HL-60 (cell line): ENCODE data around the gene TMEM132A.
A peak's percentile ranks its signal among the peaks of the same experiment; 100 is the strongest.

Source experiments
- DNase-seq, 2 experiments: peaks; one replicate each; pipeline ENCODE4 v3.0.0-alpha.2; 2010 to 2020; ENCODE audit warnings: low read depth in 1 of 2, low spot score in 1 of 2
- H3K27ac ChIP-seq: fragments of 250-450 bp; sonication (Bioruptor Pico); replicated peaks from 2 replicates; pipeline ENCODE4 v1.5.1; 2020; ENCODE audit warnings: mild to moderate bottlenecking, moderate library complexity
- H3K27me3 ChIP-seq: fragments of 250-450 bp; sonication (Bioruptor Pico); 2 replicates; pipeline ENCODE4 v1.5.1; 2021; ENCODE audit warnings: mild to moderate bottlenecking, moderate library complexity; ENCODE audit not compliant: insufficient read depth, poor library complexity, severe bottlenecking
- H3K4me3 ChIP-seq: replicated peaks from 2 replicates; pipeline ENCODE4 v1.5.1; 2011; ENCODE audit warnings: mild to moderate bottlenecking, control low read depth, low read length; ENCODE audit not compliant: insufficient read depth
- GABPA ChIP-seq: IDR thresholded peaks from 2 replicates; pipeline ENCODE4 v1.6.1; 2012; ENCODE audit warnings: low read depth
- POLR2AphosphoS5 ChIP-seq: IDR thresholded peaks from 2 replicates; pipeline ENCODE4 v1.6.1; 2012; ENCODE audit warnings: low read depth
- SPI1 ChIP-seq: IDR thresholded peaks from 2 replicates; pipeline ENCODE4 v1.6.1; 2012; ENCODE audit warnings: low read depth, mild to moderate bottlenecking, borderline replicate concordance
- TF ChIP-seq, protein P1 (sequence below): IDR thresholded peaks from one replicate; pipeline ENCODE4 v1.5.1; 2011; ENCODE audit warnings: low read length, control low read depth, inconsistent platforms; ENCODE audit not compliant: insufficient read depth
- TF ChIP-seq, protein P2 (sequence below): IDR thresholded peaks from 2 replicates; pipeline ENCODE4 v1.6.1; 2012; ENCODE audit warnings: low read depth; ENCODE audit not compliant: insufficient replicate concordance

Gene TMEM132A

DNA sequence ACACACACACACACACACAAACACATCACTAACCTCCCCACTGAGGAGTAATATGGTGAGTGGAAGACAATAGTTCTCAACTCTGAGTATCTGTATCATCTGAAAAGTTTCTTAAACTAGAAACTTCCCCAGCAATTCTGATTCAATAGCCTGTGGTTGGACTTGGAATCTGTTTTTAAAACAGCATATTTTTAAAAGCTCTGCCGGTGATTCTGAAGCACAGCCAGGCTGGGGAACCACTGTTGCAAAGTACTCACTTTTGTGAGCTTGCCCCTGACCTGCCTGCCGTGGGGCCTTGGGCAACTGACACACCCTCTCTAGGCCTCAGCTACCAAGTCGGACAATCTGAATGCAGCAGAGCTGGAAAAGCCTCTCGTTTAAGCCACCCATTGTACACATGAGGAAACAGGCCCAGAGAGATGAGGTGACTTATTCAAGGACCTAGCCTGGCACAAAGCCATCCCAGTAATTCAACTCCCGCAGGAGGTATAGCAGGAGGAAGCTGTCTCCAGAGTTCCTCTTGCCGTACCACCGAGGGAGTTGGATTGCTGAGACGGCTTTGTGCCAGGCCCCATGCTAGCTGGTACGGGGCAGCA is 18.8 kb downstream of the TMEM132A start:
- TF ChIP-seq, protein P1, sequence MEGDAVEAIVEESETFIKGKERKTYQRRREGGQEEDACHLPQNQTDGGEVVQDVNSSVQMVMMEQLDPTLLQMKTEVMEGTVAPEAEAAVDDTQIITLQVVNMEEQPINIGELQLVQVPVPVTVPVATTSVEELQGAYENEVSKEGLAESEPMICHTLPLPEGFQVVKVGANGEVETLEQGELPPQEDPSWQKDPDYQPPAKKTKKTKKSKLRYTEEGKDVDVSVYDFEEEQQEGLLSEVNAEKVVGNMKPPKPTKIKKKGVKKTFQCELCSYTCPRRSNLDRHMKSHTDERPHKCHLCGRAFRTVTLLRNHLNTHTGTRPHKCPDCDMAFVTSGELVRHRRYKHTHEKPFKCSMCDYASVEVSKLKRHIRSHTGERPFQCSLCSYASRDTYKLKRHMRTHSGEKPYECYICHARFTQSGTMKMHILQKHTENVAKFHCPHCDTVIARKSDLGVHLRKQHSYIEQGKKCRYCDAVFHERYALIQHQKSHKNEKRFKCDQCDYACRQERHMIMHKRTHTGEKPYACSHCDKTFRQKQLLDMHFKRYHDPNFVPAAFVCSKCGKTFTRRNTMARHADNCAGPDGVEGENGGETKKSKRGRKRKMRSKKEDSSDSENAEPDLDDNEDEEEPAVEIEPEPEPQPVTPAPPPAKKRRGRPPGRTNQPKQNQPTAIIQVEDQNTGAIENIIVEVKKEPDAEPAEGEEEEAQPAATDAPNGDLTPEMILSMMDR, result no peak
- TF ChIP-seq, protein P2, sequence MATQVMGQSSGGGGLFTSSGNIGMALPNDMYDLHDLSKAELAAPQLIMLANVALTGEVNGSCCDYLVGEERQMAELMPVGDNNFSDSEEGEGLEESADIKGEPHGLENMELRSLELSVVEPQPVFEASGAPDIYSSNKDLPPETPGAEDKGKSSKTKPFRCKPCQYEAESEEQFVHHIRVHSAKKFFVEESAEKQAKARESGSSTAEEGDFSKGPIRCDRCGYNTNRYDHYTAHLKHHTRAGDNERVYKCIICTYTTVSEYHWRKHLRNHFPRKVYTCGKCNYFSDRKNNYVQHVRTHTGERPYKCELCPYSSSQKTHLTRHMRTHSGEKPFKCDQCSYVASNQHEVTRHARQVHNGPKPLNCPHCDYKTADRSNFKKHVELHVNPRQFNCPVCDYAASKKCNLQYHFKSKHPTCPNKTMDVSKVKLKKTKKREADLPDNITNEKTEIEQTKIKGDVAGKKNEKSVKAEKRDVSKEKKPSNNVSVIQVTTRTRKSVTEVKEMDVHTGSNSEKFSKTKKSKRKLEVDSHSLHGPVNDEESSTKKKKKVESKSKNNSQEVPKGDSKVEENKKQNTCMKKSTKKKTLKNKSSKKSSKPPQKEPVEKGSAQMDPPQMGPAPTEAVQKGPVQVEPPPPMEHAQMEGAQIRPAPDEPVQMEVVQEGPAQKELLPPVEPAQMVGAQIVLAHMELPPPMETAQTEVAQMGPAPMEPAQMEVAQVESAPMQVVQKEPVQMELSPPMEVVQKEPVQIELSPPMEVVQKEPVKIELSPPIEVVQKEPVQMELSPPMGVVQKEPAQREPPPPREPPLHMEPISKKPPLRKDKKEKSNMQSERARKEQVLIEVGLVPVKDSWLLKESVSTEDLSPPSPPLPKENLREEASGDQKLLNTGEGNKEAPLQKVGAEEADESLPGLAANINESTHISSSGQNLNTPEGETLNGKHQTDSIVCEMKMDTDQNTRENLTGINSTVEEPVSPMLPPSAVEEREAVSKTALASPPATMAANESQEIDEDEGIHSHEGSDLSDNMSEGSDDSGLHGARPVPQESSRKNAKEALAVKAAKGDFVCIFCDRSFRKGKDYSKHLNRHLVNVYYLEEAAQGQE, result no peak
- TF ChIP-seq GABPA (no peak), POLR2AphosphoS5 (no peak), SPI1 (no peak)
- DNase-seq, result no peak
- peaks cover 8% of the 10 kb centered on the region for H3K27me3 ChIP-seq
- H3K4me3 ChIP-seq, result no peak overlapping the region
- no peak overlapping the region for H3K27ac ChIP-seq

DNA sequence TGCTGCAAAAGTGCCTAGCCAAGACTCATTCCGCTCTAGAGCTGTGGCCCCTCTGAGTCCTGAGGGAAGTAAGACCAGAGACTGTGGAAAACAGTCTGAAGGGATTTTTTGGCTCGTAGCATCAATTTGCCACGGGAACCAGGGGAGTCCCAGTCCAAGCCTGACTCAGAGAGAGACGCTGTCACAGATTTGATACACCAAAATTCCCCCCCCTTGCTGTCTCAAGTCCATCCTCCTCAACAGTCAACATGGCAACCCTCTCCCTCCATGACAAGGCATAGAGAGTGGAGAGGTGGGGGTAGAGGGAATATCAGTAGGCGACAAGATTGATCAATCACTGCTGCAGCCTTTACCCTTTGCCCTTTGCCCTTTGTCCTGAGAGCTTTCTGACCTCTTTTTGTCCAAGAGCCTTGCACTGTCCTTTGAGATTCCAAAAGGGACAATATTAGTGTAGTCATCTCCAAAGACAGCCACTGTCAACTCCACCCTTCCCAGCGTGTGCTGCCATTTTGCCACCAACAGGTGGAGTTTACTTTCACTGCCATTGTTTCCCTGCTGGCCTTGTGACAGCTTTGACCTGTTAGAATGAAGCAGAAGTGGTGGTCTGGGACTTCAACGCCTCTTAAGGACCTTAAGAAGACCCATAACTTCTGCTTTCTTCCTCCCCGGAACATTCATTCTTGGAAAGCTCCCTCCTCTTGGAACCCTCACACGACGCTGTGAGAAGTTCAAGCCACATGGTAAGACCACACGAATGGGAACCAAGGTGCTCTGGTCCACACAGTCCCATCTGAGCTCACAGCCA is 20.4 kb downstream of the TMEM132A start:
- Histone ChIP-seq H3K27me3 (peaks cover 16% of the 10 kb centered on the region), H3K4me3 (no peak overlapping the region), H3K27ac (no peak overlapping the region)
- peak in 1 of 2 experiments; percentile 23 for DNase-seq
- TF ChIP-seq, protein P1, result peak; percentile 15
- TF ChIP-seq SPI1, result no peak

DNA sequence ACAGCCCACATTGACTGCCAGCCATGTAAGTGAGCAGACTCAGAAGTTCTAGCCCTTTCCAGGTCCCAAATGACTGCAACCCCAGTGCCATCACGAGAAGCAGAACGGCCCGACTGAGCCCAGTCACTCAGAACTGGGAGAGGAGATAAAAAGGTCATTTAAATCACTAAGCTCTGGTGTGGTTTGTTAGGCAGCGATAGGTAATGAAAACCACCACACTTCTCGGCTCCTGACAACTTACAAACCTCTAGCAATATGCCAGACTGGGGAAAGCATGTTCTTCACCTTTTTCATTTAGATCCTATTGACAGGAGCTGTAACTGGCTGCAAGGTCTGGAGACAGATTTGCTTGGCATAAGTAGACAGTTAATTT is 21.0 kb downstream of the TMEM132A start:
- TF ChIP-seq GABPA (no peak), POLR2AphosphoS5 (no peak), SPI1 (no peak)
- TF ChIP-seq, protein P2, result no peak
- TF ChIP-seq, protein P1, result no peak
- H3K27ac ChIP-seq, result no peak overlapping the region
- no peak overlapping the region for H3K4me3 ChIP-seq
- peaks cover 22% of the 10 kb centered on the region for H3K27me3 ChIP-seq
- no peak for DNase-seq
